AG04449 (cell line): ENCODE results near the gene HOXB6.

ENCODE experiments used
- CTCF ChIA-PET: fragments of 350-600 bp; formaldehyde crosslinking; extraction: SDS; loops from one replicate; lab custom pipeline; 2021; ENCODE audit warnings: antibody characterized with exemption; lab: Yijun Ruan, JAX
- POLR2A ChIA-PET: fragments of 400-600, 350-600 bp; formaldehyde crosslinking; extraction: SDS; loops from one replicate; lab custom pipeline; 2020; ENCODE audit warnings: antibody characterized with exemption, inconsistent platforms; lab: Yijun Ruan, JAX
- DNase-seq: peaks from one replicate; pipeline ENCODE4 v3.0.0-alpha.2; 2010; ENCODE audit warnings: low read depth, low spot score
- H3K4me3 ChIP-seq: 2 replicates; pipeline ENCODE4 v1.5.1; 2011; ENCODE audit warnings: low read depth, mild to moderate bottlenecking, control low read depth, low read length
- CTCF ChIP-seq: IDR thresholded peaks from one replicate; pipeline ENCODE4 v1.5.1; 2011; ENCODE audit warnings: mild to moderate bottlenecking, moderate library complexity, low read length, control low read depth, inconsistent platforms; ENCODE audit not compliant: insufficient read depth; ENCODE audit errors: missing control alignments

The HOXB6 gene

GRCh38 chr17:48588074-48588415, 16.7 kb downstream of the HOXB6 start:
- no peak for TF ChIP-seq CTCF
- ChIA-PET POLR2A (interaction anchor here (0.7 to 2.8 kb wide), 19 partner anchors 8 to 236 kb away, joined by 3 to 25 read pairs (median 5); no protein-coding TSS in a partner anchor), CTCF (interaction anchor here (0.7 to 4.2 kb wide), 19 partner anchors 9 to 243 kb away, joined by 3 to 21 read pairs (median 5); partner anchors contain the start of gene HOXB4)
- no peak for DNase-seq
- H3K4me3 ChIP-seq: peak overlapping the region; percentile 76

- POLR2A ChIA-PET: interaction anchor here (0.7 to 2.8 kb wide), 19 partner anchors 9 to 235 kb away, joined by 3 to 25 read pairs (median 5); partner anchors contain the start of gene HOXB9
- CTCF ChIA-PET: interaction anchor here (0.7 to 4.2 kb wide), 21 partner anchors 8 to 243 kb away, joined by 3 to 21 read pairs (median 4); partner anchors contain the start of genes HOXB4 and HOXB9
- no peak for DNase-seq
- H3K4me3 ChIP-seq: peak overlapping the region; percentile 76
- TF ChIP-seq CTCF: no peak
Observed at GRCh38 chr17:48587276-48588073, 17.3 kb downstream of the HOXB6 start.

- H3K4me3 ChIP-seq: peak overlapping the region; percentile 76
- DNase-seq: no peak
- ChIA-PET CTCF (interaction anchor here (0.9 to 4.2 kb wide), 13 partner anchors 7 to 235 kb away, joined by 3 to 21 read pairs (median 5); partner anchors contain the start of genes HOXB4 and HOXB9), POLR2A (interaction anchor here (0.8 to 2.8 kb wide), 11 partner anchors 8 to 114 kb away, joined by 3 to 25 read pairs (median 9); partner anchors contain the start of gene HOXB9)
- TF ChIP-seq CTCF: no peak
Observed at GRCh38 chr17:48586355-48587258, 18.2 kb downstream of the HOXB6 start.

- ChIA-PET CTCF (interaction anchor here (0.8 to 2.4 kb wide), 13 partner anchors 14 to 248 kb away, joined by 3 to 20 read pairs (median 4); no protein-coding TSS in a partner anchor), POLR2A (interaction anchor here (0.8 to 2.2 kb wide), 2 partner anchors 10 to 40 kb away, joined by 3 to 11 read pairs; no protein-coding TSS in a partner anchor)
- TF ChIP-seq CTCF: no peak
- DNase-seq: no peak
- H3K4me3 ChIP-seq: peak overlapping the region; percentile 76
Observed at GRCh38 chr17:48584223-48584741, 20.5 kb downstream of the HOXB6 start.

GRCh38 chr17:48583708-48584222, 21.0 kb downstream of the HOXB6 start:
- peak overlapping the region; percentile 78 for H3K4me3 ChIP-seq
- TF ChIP-seq CTCF: no peak
- ChIA-PET POLR2A (interaction anchor here (0.8 to 2.2 kb wide), 5 partner anchors 9 to 40 kb away, joined by 3 to 11 read pairs (median 4); no protein-coding TSS in a partner anchor), CTCF (interaction anchor here (0.7 to 2.4 kb wide), 14 partner anchors 14 to 248 kb away, joined by 3 to 20 read pairs (median 4); no protein-coding TSS in a partner anchor)
- DNase-seq: no peak
